Gastrocnemius medialis (tissue), 4 donors: ENCODE results near the gene KLHL30.

Experiments used
- CTCF ChIP-seq, 5 experiments: fragments of 450-650 bp in 3 of 5; fragments of 200-600 bp in 2 of 5; sonication (generic) in 2 of 5; IDR thresholded peaks in 4 of 5; conservative IDR thresholded peaks in 1 of 5; 1 replicate in 4 of 5; 2 replicates in 1 of 5; pipeline ENCODE4 v1.5.1; 2016 to 2019; ENCODE audit warnings: antibody characterized with exemption in 5 of 5, mild to moderate bottlenecking in 3 of 5, moderate library complexity in 3 of 5
- POLR2A ChIP-seq, 2 donors: fragments of 450-650 bp; IDR thresholded peaks; one replicate each; pipeline ENCODE4 v1.6.1; 2017; ENCODE audit warnings: antibody characterized with exemption in 2 of 2, mild to moderate bottlenecking in 2 of 2, moderate library complexity in 2 of 2

- TF ChIP-seq CTCF (IDR thresholded peaks at IDR 0.05 in 4 of 5, conservative IDR thresholded peaks at IDR 0.05 in 1 of 5) (no peak), POLR2A (IDR thresholded peaks at IDR 0.05) (no peak)
Measured at GRCh38 chr2:238106339-238106697, 32.1 kb upstream of the KLHL30 start.
